NCI-H2196 treated with DMSO at 0.1 percent for 48 hours (cell line): ENCODE results near the gene SNX8.
"Not testable (repeated sequence)": the region's sequence is repeated elsewhere in the genome, so short reads cannot be mapped to it uniquely, and the experiment has no call there.

Experiments
- DNase-seq: peaks from one replicate; lab custom pipeline; 2025; ENCODE audit not compliant: unreplicated experiment; lab: John Stamatoyannopoulos, UW

SNX8 gene

DNA sequence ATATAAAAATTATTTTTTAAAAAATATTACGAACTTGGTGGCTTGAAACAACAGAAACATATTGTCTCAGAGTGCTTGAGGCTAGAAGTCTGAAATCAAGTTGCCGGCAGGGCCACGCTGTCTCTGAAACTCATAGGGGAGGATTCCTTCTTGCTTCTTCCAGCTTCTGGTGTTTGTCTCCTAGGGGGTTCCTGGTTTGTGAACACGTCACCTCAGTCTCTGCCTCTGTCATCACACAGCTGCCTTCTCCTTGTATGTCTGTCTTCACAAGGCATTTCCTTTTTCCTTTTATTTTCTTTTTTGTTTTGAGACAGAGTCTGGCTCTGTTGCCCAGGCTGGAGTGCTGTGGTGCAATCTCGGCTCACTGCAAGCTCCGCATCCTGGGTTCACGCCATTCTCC is 12.7 kb upstream of the SNX8 start:
- DNase-seq: no peak

- no peak for DNase-seq
Observed at GRCh38 chr7:2325162-2325561, 10.9 kb upstream of the SNX8 start.

- DNase-seq: no peak
Observed at GRCh38 chr7:2321020-2321419, 6.8 kb upstream of the SNX8 start.

- DNase-seq: no peak
Observed at GRCh38 chr7:2317556-2318293, 3.5 kb upstream of the SNX8 start.

GRCh38 chr7:2316578-2316977 is 2.3 kb upstream of the SNX8 start:
- DNase-seq: no peak

GRCh38 chr7:2315787-2316186 is 1.5 kb upstream of the SNX8 start:
- DNase-seq: no peak

- DNase-seq: not testable (repeated sequence)
Observed at GRCh38 chr7:2314956-2315530, 802 bp upstream of the SNX8 start.

DNA sequence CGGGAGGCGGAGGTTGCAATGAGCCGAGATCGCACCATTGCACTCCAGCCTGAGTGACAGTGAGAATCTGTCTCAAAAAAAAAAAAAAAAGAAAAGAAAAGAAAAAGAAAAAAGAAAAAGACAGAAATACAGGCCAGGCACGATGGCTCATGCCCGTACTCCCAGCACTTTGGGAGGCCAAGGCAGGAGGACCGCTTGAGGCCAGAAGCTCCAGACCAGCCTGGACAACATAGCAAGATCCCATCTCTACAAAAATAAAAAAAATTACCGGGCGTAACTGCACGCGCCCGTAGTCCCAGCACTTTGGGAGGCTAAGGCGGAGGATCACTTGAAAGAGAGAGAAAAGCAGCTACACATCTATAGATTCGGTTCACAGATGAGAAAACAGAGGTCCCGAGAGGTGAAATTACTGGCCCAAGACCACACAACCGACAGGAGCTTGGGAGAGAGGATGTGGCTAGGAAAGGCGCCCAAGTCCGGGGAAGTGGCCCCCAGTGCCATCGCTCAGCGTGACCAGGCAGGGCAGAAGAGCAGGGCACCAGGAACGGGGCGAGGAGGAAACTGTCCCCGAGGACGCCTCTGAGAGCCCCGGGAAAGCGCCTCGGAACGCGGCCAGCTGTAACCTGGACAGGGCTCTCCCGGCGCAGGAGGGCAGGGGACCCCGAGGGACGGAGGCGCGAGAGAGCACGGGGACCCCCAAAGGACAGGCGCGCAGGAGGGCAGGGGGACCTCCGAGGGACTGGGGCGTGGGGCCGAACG is 612 bp downstream of the SNX8 start:
- no peak for DNase-seq

GRCh38 chr7:2312267-2312929 is 1.8 kb downstream of the SNX8 start:
- no peak for DNase-seq

GRCh38 chr7:2309889-2310331 is 4.3 kb downstream of the SNX8 start:
- no peak for DNase-seq

GRCh38 chr7:2307690-2308107 is 6.5 kb downstream of the SNX8 start:
- DNase-seq: no peak

- no peak for DNase-seq
Observed at GRCh38 chr7:2306688-2307087, 7.6 kb downstream of the SNX8 start.

GRCh38 chr7:2305258-2305657 is 9.0 kb downstream of the SNX8 start:
- DNase-seq: not testable (repeated sequence)

DNA sequence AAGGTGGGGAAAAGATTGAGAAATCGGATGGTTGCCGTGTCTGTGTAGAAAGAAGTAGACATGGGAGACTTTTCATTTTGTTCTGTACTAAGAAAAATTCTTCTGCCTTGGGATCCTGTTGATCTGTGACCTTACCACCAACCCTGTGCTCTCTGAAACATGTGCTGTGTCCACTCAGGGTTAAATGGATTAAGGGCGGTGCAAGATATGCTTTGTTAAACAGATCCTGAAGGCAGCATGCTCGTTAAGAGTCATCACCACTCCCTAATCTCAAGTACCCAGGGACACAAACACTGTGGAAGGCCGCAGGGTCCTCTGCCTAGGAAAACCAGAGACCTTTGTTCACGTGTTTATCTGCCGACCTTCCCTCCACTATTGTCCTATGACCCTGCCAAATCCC is 10.7 kb downstream of the SNX8 start:
- not testable (repeated sequence) for DNase-seq

- DNase-seq: not testable (repeated sequence)
Observed at GRCh38 chr7:2302743-2303397, 11.4 kb downstream of the SNX8 start.

GRCh38 chr7:2301511-2301863 is 12.8 kb downstream of the SNX8 start:
- DNase-seq: no peak

- DNase-seq: no peak
Observed at GRCh38 chr7:2299870-2300512, 14.2 kb downstream of the SNX8 start.

GRCh38 chr7:2299131-2299829 is 15.0 kb downstream of the SNX8 start:
- no peak for DNase-seq

DNA sequence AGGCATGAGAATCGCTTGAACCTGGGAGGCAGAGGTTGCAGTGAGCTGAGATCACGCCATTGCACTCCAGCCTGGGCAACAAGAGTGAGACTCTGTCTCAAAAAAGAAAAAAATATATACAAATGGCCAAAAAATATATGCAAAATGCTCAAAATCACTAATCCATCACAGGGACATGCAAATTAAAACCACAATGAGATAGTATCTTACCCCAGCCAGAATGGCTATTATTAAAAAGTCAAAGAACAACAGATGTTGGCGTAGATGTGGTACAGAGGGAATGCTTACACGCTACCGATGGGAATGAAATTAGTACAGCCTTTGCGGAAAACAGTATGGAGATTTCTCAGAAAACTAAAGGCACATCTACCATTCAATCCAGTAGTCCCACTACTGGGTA is 17.4 kb downstream of the SNX8 start:
- DNase-seq: no peak
